K562 (cell line): ENCODE data around the gene KCNE2.

ENCODE experiments used
- ADNP ChIP-seq: fragments of 200-800 bp; sonication (Bioruptor generic); IDR thresholded peaks from 2 replicates; pipeline ENCODE4 v1.6.1; 2016; ENCODE audit warnings: missing genetic modification characterization, missing compliant biosample characterization
- CTCF ChIP-seq, 3 experiments: IDR thresholded peaks in 2 of 3; conservative IDR thresholded peaks in 1 of 3; 2 replicates each; pipeline ENCODE4 v1.5.1; 2011 to 2012; ENCODE audit warnings: low read length in 3 of 3, mild to moderate bottlenecking in 3 of 3, control low read depth in 2 of 3, improper control_type of control experiment in 1 of 3, inconsistent platforms in 1 of 3, low read depth in 1 of 3, mixed read lengths in 1 of 3, moderate library complexity in 1 of 3; ENCODE audit not compliant: insufficient read depth in 2 of 3
- ELF4 ChIP-seq: fragments of 450-650 bp; formaldehyde crosslinking; IDR thresholded peaks from 2 replicates; pipeline ENCODE4 v1.4.0; 2022; ENCODE audit warnings: missing genetic modification characterization
- KHSRP ChIP-seq: fragments of 450-650 bp; IDR thresholded peaks from 2 replicates; pipeline ENCODE4 v1.6.1; 2017
- LEF1 ChIP-seq: fragments of 450-650 bp; IDR thresholded peaks from 2 replicates; pipeline ENCODE4 v1.6.1; 2016; ENCODE audit warnings: mild to moderate bottlenecking
- MYC ChIP-seq, 2 experiments: fragments of 250-450 bp in 1 of 2; sonication (Bioruptor Pico) in 1 of 2; IDR thresholded peaks; 2 replicates each; pipeline versions ENCODE4 v1.5.1 to v1.6.1; 2012 to 2021; ENCODE audit warnings: low read depth in 2 of 2, borderline replicate concordance in 1 of 2, improper control_type of control experiment in 1 of 2, low read length in 1 of 2, mild to moderate bottlenecking in 1 of 2, moderate library complexity in 1 of 2
- SMAD1 ChIP-seq: fragments of 150-350 bp; IDR thresholded peaks from 2 replicates; pipeline ENCODE4 v1.6.1; 2014; ENCODE audit warnings: low read length, low read depth; ENCODE audit not compliant: partially characterized antibody
- SNAPC5 ChIP-seq: fragments of 250-450 bp; sonication (Bioruptor Pico); IDR thresholded peaks from 2 replicates; pipeline ENCODE4 v1.8.0; 2021; ENCODE audit warnings: moderate library complexity, mild to moderate bottlenecking, inconsistent platforms
- TGIF2 ChIP-seq: sonication (generic); formaldehyde crosslinking; IDR thresholded peaks from 2 replicates; pipeline ENCODE4 v1.8.1; 2022; ENCODE audit warnings: mild to moderate bottlenecking, missing genetic modification reagents, moderate library complexity
- USF2 ChIP-seq: sonication (generic); formaldehyde crosslinking; IDR thresholded peaks from 2 replicates; pipeline ENCODE4 v1.5.0; 2020; ENCODE audit warnings: missing genetic modification reagents
- ZBTB2 ChIP-seq: fragments of 450-650 bp; IDR thresholded peaks from 2 replicates; pipeline ENCODE4 v1.6.1; 2016; ENCODE audit warnings: antibody characterized with exemption

GRCh38 chr21:34358866-34359265, 4.9 kb upstream of the KCNE2 start:
- TF ChIP-seq SMAD1 (no peak), KHSRP (no peak), TGIF2 (CRISPR knock-in tag) (no peak), CTCF (IDR thresholded peaks at IDR 0.05 in 2 of 3, conservative IDR thresholded peaks at IDR 0.05 in 1 of 3; ENCODE audit: insufficient read depth in 2 of 3, low read depth in 1 of 3, low read length in 3 of 3) (no peak), ADNP (no peak), MYC (IDR thresholded peaks at IDR 0.05; ENCODE audit: low read depth, low read length) (no peak), MYC (CRISPR knock-in tag; IDR thresholded peaks at IDR 0.05; ENCODE audit: borderline replicate concordance, low read depth) (no peak), ZBTB2 (no peak), ELF4 (CRISPR knock-in tag) (no peak), SNAPC5 (CRISPR knock-in tag) (no peak), LEF1 (no peak), USF2 (CRISPR knock-in tag) (no peak)
